HCT116 (cell line): Measurements from ENCODE around the gene HEY2.

Experiments used
- CBX3 ChIP-seq: IDR thresholded peaks from 2 replicates; pipeline ENCODE4 v1.6.1; 2012; ENCODE audit warnings: low read depth
- FOSL1 ChIP-seq: IDR thresholded peaks from 2 replicates; pipeline ENCODE4 v1.6.1; 2012; ENCODE audit warnings: low read depth
- POLR2AphosphoS5 ChIP-seq: IDR thresholded peaks from 2 replicates; pipeline ENCODE4 v1.6.1; 2011; ENCODE audit warnings: mild to moderate bottlenecking, low read depth, low read length, moderate library complexity
- TF ChIP-seq, protein P1 (sequence below), 3 experiments: fragments of 200-600 bp in 1 of 3; sonication (generic) in 1 of 3; IDR thresholded peaks in 2 of 3; conservative IDR thresholded peaks in 1 of 3; 2 replicates each; pipeline ENCODE4 v1.5.1; 2012 to 2017; ENCODE audit warnings: low read depth in 2 of 3, low read length in 2 of 3, antibody characterized with exemption in 1 of 3, borderline replicate concordance in 1 of 3, control low read depth in 1 of 3, mild to moderate bottlenecking in 1 of 3, mixed read lengths in 1 of 3, mixed run types in 1 of 3, moderate library complexity in 1 of 3; ENCODE audit not compliant: insufficient read depth in 1 of 3

- TF ChIP-seq, protein P1, sequence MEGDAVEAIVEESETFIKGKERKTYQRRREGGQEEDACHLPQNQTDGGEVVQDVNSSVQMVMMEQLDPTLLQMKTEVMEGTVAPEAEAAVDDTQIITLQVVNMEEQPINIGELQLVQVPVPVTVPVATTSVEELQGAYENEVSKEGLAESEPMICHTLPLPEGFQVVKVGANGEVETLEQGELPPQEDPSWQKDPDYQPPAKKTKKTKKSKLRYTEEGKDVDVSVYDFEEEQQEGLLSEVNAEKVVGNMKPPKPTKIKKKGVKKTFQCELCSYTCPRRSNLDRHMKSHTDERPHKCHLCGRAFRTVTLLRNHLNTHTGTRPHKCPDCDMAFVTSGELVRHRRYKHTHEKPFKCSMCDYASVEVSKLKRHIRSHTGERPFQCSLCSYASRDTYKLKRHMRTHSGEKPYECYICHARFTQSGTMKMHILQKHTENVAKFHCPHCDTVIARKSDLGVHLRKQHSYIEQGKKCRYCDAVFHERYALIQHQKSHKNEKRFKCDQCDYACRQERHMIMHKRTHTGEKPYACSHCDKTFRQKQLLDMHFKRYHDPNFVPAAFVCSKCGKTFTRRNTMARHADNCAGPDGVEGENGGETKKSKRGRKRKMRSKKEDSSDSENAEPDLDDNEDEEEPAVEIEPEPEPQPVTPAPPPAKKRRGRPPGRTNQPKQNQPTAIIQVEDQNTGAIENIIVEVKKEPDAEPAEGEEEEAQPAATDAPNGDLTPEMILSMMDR (IDR thresholded peaks at IDR 0.05 in 2 of 3, conservative IDR thresholded peaks at IDR 0.05 in 1 of 3; ENCODE audit: borderline replicate concordance in 1 of 3, insufficient read depth in 1 of 3, low read depth in 2 of 3, low read length in 2 of 3) = no peak
- TF ChIP-seq POLR2AphosphoS5 = no peak
- no peak for TF ChIP-seq CBX3
- TF ChIP-seq FOSL1 = no peak
These were observed 4.5 kb downstream of the HEY2 start for GRCh38 chr6:125753937-125754259.
